Measurements from ENCODE around the gene TRANK1. TPM values are rescaled to one million over a fixed set of nuclear protein-coding genes. Genes with fewer than 3 reads are reported as not detected.

Gene TRANK1
- total RNA-seq, 1 experiment from 2014 or later, result 1.1 TPM

DNA sequence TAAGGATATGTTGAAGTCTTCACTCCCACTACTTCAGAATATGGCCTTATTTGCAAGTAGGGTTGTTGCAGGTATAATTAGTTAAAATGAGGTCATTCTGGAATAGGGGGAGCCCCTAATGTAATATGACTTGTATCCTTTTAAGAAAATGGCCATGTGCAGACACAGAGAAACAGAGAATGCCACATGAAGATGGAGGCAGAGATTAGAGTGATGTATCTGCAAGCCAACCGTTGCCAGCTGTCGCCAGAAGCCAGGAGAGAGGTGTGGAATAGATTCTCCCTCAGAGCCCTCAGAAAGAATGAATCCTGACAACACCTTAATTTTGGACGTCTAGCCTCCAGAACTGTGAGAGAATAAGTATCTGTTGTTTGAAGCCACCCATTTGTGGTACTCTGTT lies 11.3 kb upstream of the TRANK1 start:
- Histone ChIP-seq H4K20me1 (ENCODE audit: insufficient read depth) (no peaks in the 10 kb centered on the region), H3K36me3 (ENCODE audit: control insufficient read depth in 1 of 2, insufficient read depth in 2 of 2, low read length in 2 of 2) (no peaks in the 10 kb centered on the region), H3K9me2 (ENCODE audit: insufficient read depth) (no peaks in the 10 kb centered on the region), H3K9ac (ENCODE audit: low read length) (no peak overlapping the region), H3K27ac (ENCODE audit: low read depth, low read length) (no peak overlapping the region), H2AFZ (ENCODE audit: low read depth, low read length, poor library complexity, severe bottlenecking) (no peak overlapping the region), H3K9me3 (ENCODE audit: control insufficient read depth in 1 of 2, insufficient read depth in 1 of 2, low read depth in 1 of 2, low read length in 2 of 2) (no peaks in the 10 kb centered on the region), H3K4me3 (replicated peaks in 1 of 2; ENCODE audit: low read depth in 1 of 2, low read length in 2 of 2) (no peak overlapping the region), H3K4me2 (ENCODE audit: low read length) (no peak overlapping the region), H3K79me2 (ENCODE audit: insufficient read depth, low read length) (no peaks in the 10 kb centered on the region), H3K4me1 (ENCODE audit: control insufficient read depth in 1 of 2, insufficient read depth in 2 of 2, low read length in 2 of 2) (peaks cover 0 to 8% of the 10 kb centered on the region in 2 experiments; a peak in 2 of 4 replicates), H3K27me3 (ENCODE audit: insufficient read depth, low read length) (no peaks in the 10 kb centered on the region)
- ChIA-PET POLR2A (no interaction called here), CTCF (no interaction called here), RAD21 (ENCODE audit: low non-redundant PET in 1 of 2, low total read pairs in 2 of 2, uncharacterized antibody in 2 of 2, unreplicated experiment in 2 of 2) (no interaction called here)
- DNase-seq (ENCODE audit: low read depth, low spot score), result no peak
- intact Hi-C loops (cut with micrococcal nuclease), result loop anchor here (5.0 to 10.0 kb wide), 2 partner anchors 141 to 214 kb away; no protein-coding TSS in a partner anchor
- BruUV-seq (replicated peaks), result no TSS peak
- TF ChIP-seq ELF1 (IDR thresholded peaks at IDR 0.05; ENCODE audit: borderline replicate concordance, low read depth), result no peak
- no peak for TF ChIP-seq FOSL1 (IDR thresholded peaks at IDR 0.05; ENCODE audit: low read depth)
- TF ChIP-seq ZFX (IDR thresholded peaks at IDR 0.05), result no peak
- no peak for TF ChIP-seq POLR2AphosphoS5 (IDR thresholded peaks at IDR 0.05; ENCODE audit: low read depth, low read length)
- TF ChIP-seq EGR1 (IDR thresholded peaks at IDR 0.05; ENCODE audit: low read depth), result no peak
- no peak for TF ChIP-seq POLR2A (IDR thresholded peaks at IDR 0.05; ENCODE audit: borderline replicate concordance, extremely low read depth, insufficient read depth, insufficient read length)
- TF ChIP-seq EZH2phosphoT487 (IDR thresholded peaks at IDR 0.05; ENCODE audit: borderline replicate concordance), result no peak
- TF ChIP-seq, protein P1, sequence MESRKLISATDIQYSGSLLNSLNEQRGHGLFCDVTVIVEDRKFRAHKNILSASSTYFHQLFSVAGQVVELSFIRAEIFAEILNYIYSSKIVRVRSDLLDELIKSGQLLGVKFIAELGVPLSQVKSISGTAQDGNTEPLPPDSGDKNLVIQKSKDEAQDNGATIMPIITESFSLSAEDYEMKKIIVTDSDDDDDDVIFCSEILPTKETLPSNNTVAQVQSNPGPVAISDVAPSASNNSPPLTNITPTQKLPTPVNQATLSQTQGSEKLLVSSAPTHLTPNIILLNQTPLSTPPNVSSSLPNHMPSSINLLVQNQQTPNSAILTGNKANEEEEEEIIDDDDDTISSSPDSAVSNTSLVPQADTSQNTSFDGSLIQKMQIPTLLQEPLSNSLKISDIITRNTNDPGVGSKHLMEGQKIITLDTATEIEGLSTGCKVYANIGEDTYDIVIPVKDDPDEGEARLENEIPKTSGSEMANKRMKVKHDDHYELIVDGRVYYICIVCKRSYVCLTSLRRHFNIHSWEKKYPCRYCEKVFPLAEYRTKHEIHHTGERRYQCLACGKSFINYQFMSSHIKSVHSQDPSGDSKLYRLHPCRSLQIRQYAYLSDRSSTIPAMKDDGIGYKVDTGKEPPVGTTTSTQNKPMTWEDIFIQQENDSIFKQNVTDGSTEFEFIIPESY (IDR thresholded peaks at IDR 0.05; ENCODE audit: extremely low read depth, insufficient replicate concordance, low read length), result no peak
- TF ChIP-seq ZNF274 (IDR thresholded peaks at IDR 0.05; ENCODE audit: low read depth, low read length), result no peak
- TF ChIP-seq, protein P2, sequence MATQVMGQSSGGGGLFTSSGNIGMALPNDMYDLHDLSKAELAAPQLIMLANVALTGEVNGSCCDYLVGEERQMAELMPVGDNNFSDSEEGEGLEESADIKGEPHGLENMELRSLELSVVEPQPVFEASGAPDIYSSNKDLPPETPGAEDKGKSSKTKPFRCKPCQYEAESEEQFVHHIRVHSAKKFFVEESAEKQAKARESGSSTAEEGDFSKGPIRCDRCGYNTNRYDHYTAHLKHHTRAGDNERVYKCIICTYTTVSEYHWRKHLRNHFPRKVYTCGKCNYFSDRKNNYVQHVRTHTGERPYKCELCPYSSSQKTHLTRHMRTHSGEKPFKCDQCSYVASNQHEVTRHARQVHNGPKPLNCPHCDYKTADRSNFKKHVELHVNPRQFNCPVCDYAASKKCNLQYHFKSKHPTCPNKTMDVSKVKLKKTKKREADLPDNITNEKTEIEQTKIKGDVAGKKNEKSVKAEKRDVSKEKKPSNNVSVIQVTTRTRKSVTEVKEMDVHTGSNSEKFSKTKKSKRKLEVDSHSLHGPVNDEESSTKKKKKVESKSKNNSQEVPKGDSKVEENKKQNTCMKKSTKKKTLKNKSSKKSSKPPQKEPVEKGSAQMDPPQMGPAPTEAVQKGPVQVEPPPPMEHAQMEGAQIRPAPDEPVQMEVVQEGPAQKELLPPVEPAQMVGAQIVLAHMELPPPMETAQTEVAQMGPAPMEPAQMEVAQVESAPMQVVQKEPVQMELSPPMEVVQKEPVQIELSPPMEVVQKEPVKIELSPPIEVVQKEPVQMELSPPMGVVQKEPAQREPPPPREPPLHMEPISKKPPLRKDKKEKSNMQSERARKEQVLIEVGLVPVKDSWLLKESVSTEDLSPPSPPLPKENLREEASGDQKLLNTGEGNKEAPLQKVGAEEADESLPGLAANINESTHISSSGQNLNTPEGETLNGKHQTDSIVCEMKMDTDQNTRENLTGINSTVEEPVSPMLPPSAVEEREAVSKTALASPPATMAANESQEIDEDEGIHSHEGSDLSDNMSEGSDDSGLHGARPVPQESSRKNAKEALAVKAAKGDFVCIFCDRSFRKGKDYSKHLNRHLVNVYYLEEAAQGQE (IDR thresholded peaks at IDR 0.05; ENCODE audit: low read depth), result no peak
- TF ChIP-seq SP1 (IDR thresholded peaks at IDR 0.05; ENCODE audit: low read depth), result no peak
- ATAC-seq, result no peak
